Tibial nerve (tissue), 3 donors: ENCODE results near the gene HRH2.

Source experiments
- POLR2A ChIP-seq, 2 donors: fragments of 450-650 bp; IDR thresholded peaks; one replicate each; pipeline ENCODE4 v1.6.1; 2017; ENCODE audit warnings: antibody characterized with exemption in 2 of 2, mild to moderate bottlenecking in 2 of 2, moderate library complexity in 2 of 2
- TF ChIP-seq, protein P1 (sequence below), 5 experiments: fragments of 200-600 bp in 3 of 5; fragments of 450-650 bp in 2 of 5; sonication (generic) in 3 of 5; IDR thresholded peaks; one replicate each; pipeline ENCODE4 v1.5.1; 2016 to 2019; ENCODE audit warnings: antibody characterized with exemption in 5 of 5, mild to moderate bottlenecking in 3 of 5, moderate library complexity in 2 of 5

DNA sequence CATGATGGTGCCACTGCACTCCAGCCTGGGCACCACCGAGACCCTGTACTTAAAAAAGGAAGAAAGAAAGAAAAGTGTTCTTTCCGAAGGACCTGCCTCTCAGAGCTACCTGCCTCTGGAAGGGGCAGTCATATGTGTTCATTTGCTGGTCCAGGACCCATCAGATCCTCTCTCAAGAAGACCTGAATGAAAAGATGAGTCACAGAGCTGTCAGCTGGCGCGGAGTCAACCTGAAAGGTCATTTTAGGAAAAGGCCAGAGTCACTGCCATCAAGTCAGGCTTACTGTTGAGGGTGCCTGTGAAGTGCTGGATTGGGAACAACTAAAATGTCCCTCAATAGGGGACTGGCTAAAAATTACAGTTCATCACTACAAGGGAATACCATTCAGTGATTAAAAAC is 14.9 kb upstream of the HRH2 start:
- TF ChIP-seq POLR2A (IDR thresholded peaks at IDR 0.05), result no peak
- TF ChIP-seq, protein P1, sequence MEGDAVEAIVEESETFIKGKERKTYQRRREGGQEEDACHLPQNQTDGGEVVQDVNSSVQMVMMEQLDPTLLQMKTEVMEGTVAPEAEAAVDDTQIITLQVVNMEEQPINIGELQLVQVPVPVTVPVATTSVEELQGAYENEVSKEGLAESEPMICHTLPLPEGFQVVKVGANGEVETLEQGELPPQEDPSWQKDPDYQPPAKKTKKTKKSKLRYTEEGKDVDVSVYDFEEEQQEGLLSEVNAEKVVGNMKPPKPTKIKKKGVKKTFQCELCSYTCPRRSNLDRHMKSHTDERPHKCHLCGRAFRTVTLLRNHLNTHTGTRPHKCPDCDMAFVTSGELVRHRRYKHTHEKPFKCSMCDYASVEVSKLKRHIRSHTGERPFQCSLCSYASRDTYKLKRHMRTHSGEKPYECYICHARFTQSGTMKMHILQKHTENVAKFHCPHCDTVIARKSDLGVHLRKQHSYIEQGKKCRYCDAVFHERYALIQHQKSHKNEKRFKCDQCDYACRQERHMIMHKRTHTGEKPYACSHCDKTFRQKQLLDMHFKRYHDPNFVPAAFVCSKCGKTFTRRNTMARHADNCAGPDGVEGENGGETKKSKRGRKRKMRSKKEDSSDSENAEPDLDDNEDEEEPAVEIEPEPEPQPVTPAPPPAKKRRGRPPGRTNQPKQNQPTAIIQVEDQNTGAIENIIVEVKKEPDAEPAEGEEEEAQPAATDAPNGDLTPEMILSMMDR (IDR thresholded peaks at IDR 0.05), result no peak
